Astrocyte (in vitro differentiated cells and primary cell): ENCODE results near the gene TUFT1.

Source experiments
- CTCF ChIP-seq: IDR thresholded peaks from 2 replicates; pipeline ENCODE4 v1.5.1; 2011; ENCODE audit warnings: low read depth, mild to moderate bottlenecking, inconsistent platforms, low read length, moderate library complexity; ENCODE audit not compliant: insufficient read depth
- EZH2 ChIP-seq: IDR thresholded peaks from 2 replicates; pipeline ENCODE4 v1.6.1; 2012; ENCODE audit warnings: mild to moderate bottlenecking, low read length, inconsistent platforms; ENCODE audit not compliant: insufficient read depth

- TF ChIP-seq EZH2 (no peak), CTCF (no peak)
Observed at GRCh38 chr1:151570819-151571218, 30.7 kb downstream of the TUFT1 start.
